ENCODE measurements around the gene MTUS2.

MTUS2 gene

DNA sequence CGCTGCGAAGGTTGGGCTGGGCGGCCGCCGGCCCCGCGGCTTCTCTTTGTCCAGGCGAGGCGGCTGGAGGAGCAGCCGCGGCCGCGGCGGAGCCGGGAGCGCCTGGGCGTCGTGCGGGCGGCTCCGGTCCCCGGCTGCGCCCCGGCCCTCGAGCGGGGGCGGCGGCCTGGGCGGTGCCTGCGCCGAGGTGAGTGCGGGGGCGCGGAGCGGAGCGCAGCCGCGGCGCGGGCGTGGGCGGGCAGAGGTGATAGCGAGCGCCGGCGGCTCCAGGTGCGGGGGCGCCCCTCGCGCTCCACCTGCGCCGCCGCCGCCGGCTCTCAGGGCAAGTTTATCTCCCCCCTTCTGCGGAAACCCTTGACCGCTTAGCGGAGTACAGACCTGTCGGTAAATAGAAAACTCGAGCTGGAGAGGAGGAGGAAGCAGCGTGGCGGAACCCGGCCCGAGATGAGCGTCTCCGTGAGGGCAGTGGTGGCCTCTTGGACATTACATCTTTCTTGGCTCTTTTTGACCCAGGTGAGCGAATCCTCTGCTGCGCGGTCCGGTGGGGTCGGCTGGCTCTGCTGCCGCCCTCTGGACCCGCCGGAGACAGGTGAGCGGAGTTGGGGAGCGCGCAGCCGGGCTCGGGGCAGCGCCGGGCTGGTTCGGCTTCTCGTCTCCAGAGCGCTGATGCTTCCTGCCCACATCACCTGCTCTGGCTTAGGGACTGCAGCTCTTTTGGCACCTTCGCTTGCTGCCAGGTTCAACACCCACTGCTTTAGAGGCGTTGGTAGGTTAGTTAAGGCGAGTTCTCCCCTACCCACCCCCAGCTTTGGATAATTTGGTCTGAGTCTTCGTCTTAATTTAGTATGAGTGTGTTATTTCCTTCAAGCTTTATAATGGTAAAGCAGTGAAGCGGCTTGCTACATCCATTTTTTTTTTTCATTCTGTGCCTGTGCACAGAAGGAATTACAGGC, at the start of gene MTUS2:
Gene MTUS2, plus strand, starts transcription at position 241 of the 953 bp plus-strand sequence.
- DNase-seq = no peak

GRCh38 chr13:28778308-28779215, 41.6 kb upstream of the MTUS2 start:
- no peak for DNase-seq

DNA sequence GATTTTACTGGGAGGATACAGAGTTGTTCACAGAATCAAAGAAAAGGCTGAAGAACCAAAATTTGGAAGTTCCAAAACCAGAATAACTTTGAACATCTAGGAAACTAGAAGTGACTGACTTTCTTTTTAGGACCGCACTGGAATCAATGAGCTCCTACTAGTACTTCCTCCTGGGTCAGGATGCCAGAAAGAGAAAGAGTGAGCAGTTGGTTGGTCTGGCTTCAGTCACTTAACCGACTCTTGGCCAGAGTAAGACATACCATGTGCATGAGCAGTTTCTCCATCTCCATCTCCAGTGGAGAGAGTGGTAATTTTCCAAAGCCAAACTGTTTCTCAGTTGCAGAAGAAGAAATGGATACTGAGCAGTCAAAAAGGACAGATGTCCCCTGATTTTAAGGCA, 27.1 kb upstream of the MTUS2 start:
- DNase-seq = no peak

- DNase-seq = no peak
Observed at GRCh38 chr13:28794396-28794795, 25.7 kb upstream of the MTUS2 start.

GRCh38 chr13:28796938-28797257, 23.2 kb upstream of the MTUS2 start:
- DNase-seq = no peak

DNA sequence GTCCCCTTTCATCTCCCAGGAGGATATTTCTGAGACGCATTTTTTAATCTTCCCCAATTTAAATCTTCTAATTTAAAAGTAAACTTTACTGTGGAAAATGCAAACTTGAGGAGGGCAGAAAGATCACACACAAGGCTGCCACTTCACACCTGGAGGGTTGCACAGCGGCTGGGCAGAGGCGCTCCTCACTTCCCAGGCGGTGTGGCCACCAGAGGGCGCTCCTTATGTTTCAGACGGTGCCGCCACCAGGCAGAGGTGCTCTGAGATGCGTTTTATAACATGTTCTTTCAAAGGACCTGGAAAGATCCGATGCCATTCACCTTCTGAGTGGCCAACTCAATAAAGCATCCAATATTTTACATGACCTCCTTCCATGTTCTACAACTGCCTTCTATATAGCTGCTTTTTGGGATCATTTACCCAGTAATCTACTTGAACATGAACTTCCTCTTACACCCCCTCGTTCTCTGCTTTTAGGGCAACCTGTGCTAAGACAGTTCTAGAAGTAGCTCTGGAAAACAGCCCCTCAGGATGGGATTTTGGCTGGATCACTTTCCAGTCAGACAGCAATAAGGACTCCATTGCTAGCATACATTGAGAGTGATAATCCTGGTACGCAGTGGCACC, 14.8 kb upstream of the MTUS2 start:
- no peak for DNase-seq

- DNase-seq = no peak
Observed at GRCh38 chr13:28817204-28817603, 2.9 kb upstream of the MTUS2 start.

- DNase-seq = no peak
Observed at GRCh38 chr13:28819046-28819730, 951 bp upstream of the MTUS2 start.

GRCh38 chr13:28819735-28820098, 422 bp upstream of the MTUS2 start:
- DNase-seq = no peak

GRCh38 chr13:28822151-28822550, 2.0 kb downstream of the MTUS2 start:
- DNase-seq = no peak

GRCh38 chr13:28822801-28823200, 2.7 kb downstream of the MTUS2 start:
- no peak for DNase-seq

GRCh38 chr13:28825379-28825778, 5.2 kb downstream of the MTUS2 start:
- no peak for DNase-seq

DNA sequence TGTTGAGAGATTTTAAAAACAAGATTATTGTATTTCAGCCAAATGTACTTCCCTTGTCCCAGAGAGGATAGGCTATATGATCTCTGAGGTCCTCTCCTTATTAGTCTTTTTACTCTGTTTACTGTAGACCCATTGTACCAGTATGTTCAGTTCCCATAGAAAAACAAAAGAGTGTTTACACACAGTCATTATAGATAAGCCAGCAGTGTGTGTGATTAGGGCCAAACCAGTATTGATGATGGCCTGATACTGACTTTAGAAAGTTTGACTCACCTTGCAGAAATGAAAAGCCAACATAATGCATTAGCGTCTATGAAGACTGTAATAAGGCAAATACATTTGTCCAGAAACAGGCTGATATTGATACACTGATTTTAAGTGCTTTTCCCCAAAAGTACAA, 6.2 kb downstream of the MTUS2 start:
- DNase-seq = no peak

DNA sequence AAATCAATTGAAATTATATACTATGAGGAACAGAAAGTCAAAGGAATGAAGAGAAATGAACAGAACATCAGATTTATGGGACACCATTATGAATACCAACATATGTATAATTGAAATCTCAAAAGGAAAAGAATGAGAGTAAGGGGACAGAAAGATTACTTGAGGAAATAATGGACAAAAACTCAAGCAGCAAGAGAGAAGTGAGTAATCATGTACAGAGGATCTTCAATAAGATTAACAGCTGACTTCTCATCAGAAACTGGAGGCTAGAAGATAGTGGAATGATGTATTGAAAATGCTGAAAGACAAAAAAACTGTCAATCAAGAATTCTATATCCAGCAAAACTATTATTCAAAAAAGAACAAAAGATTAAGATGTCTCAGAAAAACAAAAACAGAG, 10.4 kb downstream of the MTUS2 start:
- DNase-seq = no peak

DNA sequence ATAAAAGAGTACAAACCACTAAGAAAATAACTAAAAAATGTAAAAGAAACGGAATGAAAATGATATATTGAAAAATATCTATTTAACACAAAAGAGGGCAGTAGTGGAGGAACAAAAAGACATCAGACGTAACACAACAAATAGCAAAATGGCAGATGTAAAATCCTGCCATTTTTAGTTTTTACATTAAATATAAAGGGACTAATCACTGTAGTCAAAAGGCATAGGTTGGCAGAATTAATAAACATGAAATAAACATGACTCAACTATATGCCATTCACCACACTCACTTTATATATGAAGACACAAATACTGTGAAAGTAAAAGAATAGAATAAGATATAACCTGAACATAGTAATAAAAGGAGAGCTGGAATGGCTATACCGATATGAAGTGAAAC, 11.0 kb downstream of the MTUS2 start:
- no peak for DNase-seq

DNA sequence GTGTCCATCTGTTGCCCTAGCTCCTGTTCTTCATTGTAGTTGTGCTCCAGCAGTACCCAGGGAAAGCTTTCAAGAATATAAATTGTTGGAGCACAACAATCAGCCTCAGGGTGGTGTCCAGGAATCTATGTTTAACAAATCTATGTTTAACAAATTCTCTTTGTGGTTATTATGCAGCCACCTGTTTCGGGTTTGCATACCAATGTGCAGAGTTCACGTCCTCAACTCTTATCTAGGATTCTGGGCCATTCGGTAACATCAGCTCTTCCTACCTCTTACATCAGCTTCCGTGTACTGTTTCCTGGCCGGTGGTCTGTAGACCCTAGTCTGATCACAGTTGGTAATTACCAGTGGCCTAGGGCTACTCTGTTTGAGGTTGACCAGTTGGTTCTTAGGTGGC, 17.0 kb downstream of the MTUS2 start:
- no peak for DNase-seq

DNA sequence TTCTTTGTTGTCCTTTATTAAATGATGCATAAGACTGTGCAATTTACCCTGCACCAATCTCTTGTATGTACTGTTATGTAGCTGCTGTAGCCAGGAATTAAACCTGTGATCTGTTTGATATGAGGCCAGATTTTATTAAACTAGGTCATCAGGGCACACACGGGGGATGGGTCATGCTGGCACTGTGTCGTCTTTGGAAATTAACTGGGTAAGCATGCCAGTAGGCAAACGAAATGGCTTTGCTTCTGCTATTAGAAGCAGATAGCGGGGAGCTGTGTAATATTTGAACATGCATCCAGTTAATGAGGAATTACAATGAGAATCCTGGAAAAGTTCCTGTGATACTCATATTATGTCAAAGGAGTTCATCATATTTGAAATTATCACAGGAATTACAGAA, 23.5 kb downstream of the MTUS2 start:
- no peak for DNase-seq

DNA sequence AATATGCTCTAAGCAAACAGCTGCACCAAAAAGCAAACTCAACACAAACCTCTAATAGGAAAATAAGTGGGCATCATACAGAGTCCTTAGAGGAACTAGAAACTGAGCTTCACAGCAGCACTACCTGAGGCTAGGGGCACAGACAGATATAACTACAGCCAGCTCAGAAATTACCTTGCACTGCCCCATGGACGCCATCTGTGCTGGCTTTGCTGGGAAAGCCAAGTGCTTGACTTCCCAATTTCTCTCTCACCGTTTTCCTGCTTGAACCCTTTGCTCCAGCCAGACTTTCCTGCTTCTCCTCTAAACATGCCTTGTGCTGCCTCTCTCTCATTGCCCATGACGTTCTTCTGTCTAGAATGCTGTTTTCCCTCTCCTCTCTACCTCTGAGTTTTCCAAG, 29.3 kb downstream of the MTUS2 start:
- DNase-seq = no peak

- no peak for DNase-seq
Observed at GRCh38 chr13:28850226-28850625, 30.1 kb downstream of the MTUS2 start.

DNA sequence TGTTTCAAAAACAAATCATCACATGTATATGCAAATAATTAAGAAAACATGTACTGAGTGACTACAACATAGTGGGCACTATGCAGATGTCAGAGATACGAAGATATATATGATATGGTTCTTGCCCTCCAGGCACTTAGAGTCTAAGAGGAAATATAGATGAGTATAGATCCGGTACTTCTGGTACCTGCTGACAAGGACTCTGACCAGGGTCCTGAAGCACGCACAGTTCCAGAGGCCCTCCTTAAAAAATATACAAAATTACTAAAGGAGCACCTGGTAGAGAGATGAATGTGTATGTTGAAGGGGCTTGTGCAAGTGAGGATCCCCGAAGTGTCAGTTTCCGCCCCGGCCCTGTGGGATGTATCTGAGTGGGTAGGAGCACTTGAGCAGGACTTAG, 31.3 kb downstream of the MTUS2 start:
- no peak for DNase-seq

- no peak for DNase-seq
Observed at GRCh38 chr13:28854657-28855056, 34.5 kb downstream of the MTUS2 start.

DNA sequence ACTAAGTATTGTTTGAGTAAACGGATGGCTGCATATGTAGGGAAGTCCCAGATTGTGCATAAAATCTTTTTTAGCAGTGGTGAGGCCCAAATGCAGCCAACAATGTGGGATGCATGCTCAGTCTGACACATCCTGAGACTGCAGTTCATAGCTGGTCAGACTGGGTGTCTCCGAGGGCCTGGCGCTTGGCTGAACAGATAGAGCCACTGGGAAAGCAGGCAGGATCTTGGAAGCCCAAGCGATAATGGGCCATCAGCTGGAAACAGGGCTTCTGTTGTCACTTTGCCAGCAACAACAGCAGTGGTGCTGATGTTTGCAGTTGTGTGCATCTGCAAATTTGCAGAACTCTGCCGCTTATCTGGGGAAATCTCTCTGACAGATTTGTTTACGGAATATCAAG, 36.1 kb downstream of the MTUS2 start:
- DNase-seq = no peak

DNA sequence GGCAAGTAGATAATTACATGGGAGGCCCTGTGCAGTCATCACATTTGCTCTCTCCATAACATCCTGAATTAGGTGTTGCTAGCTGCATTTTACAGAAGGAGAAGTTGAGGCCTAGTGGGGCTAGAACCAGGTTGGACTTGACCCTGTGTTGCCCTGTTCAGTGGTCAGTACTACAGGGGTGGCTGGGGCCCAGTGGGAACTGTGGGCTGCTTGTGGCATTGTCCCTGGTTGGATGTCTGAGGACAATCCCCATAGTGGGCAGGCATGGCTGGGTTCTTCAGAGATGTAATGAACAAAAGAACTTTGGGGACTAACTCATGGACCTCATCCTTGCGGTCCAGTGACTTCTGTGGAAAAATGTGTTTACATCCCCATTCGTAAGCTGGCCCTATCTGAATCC, 38.9 kb downstream of the MTUS2 start:
- DNase-seq = no peak

Measured in NCI-H2081 treated with DMSO at 0.1 percent for 48 hours (cell line).